Neural progenitor cell (in vitro differentiated cells): Measurements from ENCODE around the gene VRK3. TPM values are rescaled to one million over a fixed set of nuclear protein-coding genes. Genes with fewer than 3 reads are reported as not detected.

Experiments used
- DNase-seq: peaks from one replicate; pipeline ENCODE4 v3.0.0-alpha.2; 2016; ENCODE audit warnings: low spot score
- H2AFZ ChIP-seq: fragments of 200-600 bp; sonication (generic); replicated peaks from 2 replicates; pipeline ENCODE4 v1.6.1; 2016; ENCODE audit warnings: antibody characterized with exemption
- H3F3A ChIP-seq: fragments of 200-600 bp; sonication (generic); 2 replicates; pipeline ENCODE4 v1.6.1; 2016; ENCODE audit warnings: antibody characterized with exemption, low read depth
- H3K27ac ChIP-seq: fragments of 200-600 bp; sonication (generic); 2 replicates; pipeline ENCODE4 v1.5.1; 2016; ENCODE audit warnings: mild to moderate bottlenecking
- H3K27me3 ChIP-seq: fragments of 200-600 bp; sonication (generic); 2 replicates; pipeline ENCODE4 v1.6.1; 2016; ENCODE audit warnings: mild to moderate bottlenecking, moderate library complexity
- H3K36me3 ChIP-seq: fragments of 200-600 bp; sonication (generic); 2 replicates; pipeline ENCODE4 v1.5.1; 2016
- H3K4me1 ChIP-seq: fragments of 200-600 bp; sonication (generic); 2 replicates; pipeline ENCODE4 v1.6.1; 2016; ENCODE audit warnings: mixed run types
- H3K4me2 ChIP-seq: fragments of 200-600 bp; sonication (generic); 2 replicates; pipeline ENCODE4 v1.6.1; 2016
- H3K4me3 ChIP-seq: fragments of 200-600 bp; sonication (generic); 2 replicates; pipeline ENCODE4 v1.5.1; 2016
- H3K79me2 ChIP-seq: fragments of 200-600 bp; sonication (generic); 2 replicates; pipeline ENCODE4 v1.6.1; 2016; ENCODE audit warnings: low read depth
- H3K9ac ChIP-seq: fragments of 200-600 bp; sonication (generic); 2 replicates; pipeline ENCODE4 v1.6.1; 2016
- H3K9me3 ChIP-seq: fragments of 200-600 bp; sonication (generic); 2 replicates; pipeline ENCODE4 v1.5.1; 2016; ENCODE audit warnings: low read depth
- H4K20me1 ChIP-seq: fragments of 200-600 bp; sonication (generic); 2 replicates; pipeline ENCODE4 v1.6.1; 2016; ENCODE audit warnings: low read depth
- H3K27ac Mint-ChIP-seq: 3 replicates; pipeline ENCODE4 v1.8.0; 2021; ENCODE audit warnings: mixed read lengths
- H3K27me3 Mint-ChIP-seq: 2 replicates; pipeline ENCODE4 v1.8.0; 2022; ENCODE audit warnings: low read depth, mild to moderate bottlenecking, inconsistent platforms, moderate library complexity, mixed read lengths; ENCODE audit not compliant: insufficient read depth
- H3K36me3 Mint-ChIP-seq: 3 replicates; pipeline ENCODE4 v1.8.0; 2021; ENCODE audit warnings: mixed read lengths
- H3K4me1 Mint-ChIP-seq: 3 replicates; pipeline ENCODE4 v1.8.0; 2021; ENCODE audit warnings: mixed read lengths
- H3K4me3 Mint-ChIP-seq: 3 replicates; pipeline ENCODE4 v1.8.0; 2021; ENCODE audit warnings: mild to moderate bottlenecking, moderate library complexity, mixed read lengths
- H3K9me3 Mint-ChIP-seq: 3 replicates; pipeline ENCODE4 v1.8.0; 2020; ENCODE audit warnings: mixed read lengths
- EZH2 ChIP-seq: fragments of 200-600 bp; sonication (generic); IDR thresholded peaks from 2 replicates; pipeline ENCODE4 v1.6.1; 2017; ENCODE audit warnings: antibody characterized with exemption, mild to moderate bottlenecking, moderate library complexity
- EZH2phosphoT487 ChIP-seq: fragments of 200-600 bp; sonication (generic); IDR thresholded peaks from 2 replicates; pipeline ENCODE4 v1.6.1; 2017; ENCODE audit warnings: antibody characterized with exemption
- total RNA-seq: library from RNA; depleted of rRNA; stranded (reverse); fragments of >200 nt; gene quantifications from 2 replicates; pipeline ENCODE4 v1.2.3, GENCODE V29; 2015; ENCODE audit warnings: low replicate concordance
- TF ChIP-seq, protein P1 (sequence below): fragments of 200-600 bp; sonication (generic); IDR thresholded peaks from 2 replicates; pipeline ENCODE4 v1.5.1; 2017; ENCODE audit warnings: antibody characterized with exemption, mild to moderate bottlenecking

Gene VRK3
- total RNA-seq, 1 donor from 2014 or later: 21.6 TPM

- no peaks in the 10 kb centered on the region for H3F3A ChIP-seq
Observed at GRCh38 chr19:49952906-49953305, 72.3 kb downstream of the VRK3 start.

DNA sequence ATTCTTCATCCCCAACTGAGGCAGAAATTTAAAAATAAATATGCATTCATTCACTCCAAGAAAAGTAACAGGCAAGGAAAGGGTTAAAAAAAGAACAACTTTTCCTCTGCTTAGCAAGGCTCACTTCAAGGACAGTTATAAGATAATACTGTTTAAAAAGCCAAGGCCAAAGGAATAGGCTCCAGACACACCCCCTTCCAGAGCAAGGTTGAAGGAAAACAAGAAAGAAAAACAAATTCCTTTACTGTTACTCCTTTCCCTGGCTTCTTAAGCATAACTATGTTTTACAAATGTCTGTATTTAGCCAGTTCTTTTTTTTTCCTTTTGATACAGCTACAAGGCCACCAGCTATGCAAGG is 72.7 kb downstream of the VRK3 start:
- Histone ChIP-seq H3K4me2 (no peak overlapping the region), H3K27me3 (no peaks in the 10 kb centered on the region), H3K36me3 (no peaks in the 10 kb centered on the region), H3K9me3 (no peaks in the 10 kb centered on the region), H2AFZ (no peak overlapping the region), H3K9ac (no peak overlapping the region), H3F3A (no peaks in the 10 kb centered on the region), H4K20me1 (no peaks in the 10 kb centered on the region), H3K4me1 (no peaks in the 10 kb centered on the region), H3K4me3 (no peak overlapping the region), H3K79me2 (no peaks in the 10 kb centered on the region), H3K27ac (no peak overlapping the region)
- Mint-ChIP-seq H3K4me3 (no peak overlapping the region), H3K27me3 (peaks cover 3% of the 10 kb centered on the region), H3K4me1 (peaks cover 26% of the 10 kb centered on the region), H3K9me3 (no peaks in the 10 kb centered on the region), H3K27ac (no peak overlapping the region), H3K36me3 (no peaks in the 10 kb centered on the region)
- TF ChIP-seq, protein P1, sequence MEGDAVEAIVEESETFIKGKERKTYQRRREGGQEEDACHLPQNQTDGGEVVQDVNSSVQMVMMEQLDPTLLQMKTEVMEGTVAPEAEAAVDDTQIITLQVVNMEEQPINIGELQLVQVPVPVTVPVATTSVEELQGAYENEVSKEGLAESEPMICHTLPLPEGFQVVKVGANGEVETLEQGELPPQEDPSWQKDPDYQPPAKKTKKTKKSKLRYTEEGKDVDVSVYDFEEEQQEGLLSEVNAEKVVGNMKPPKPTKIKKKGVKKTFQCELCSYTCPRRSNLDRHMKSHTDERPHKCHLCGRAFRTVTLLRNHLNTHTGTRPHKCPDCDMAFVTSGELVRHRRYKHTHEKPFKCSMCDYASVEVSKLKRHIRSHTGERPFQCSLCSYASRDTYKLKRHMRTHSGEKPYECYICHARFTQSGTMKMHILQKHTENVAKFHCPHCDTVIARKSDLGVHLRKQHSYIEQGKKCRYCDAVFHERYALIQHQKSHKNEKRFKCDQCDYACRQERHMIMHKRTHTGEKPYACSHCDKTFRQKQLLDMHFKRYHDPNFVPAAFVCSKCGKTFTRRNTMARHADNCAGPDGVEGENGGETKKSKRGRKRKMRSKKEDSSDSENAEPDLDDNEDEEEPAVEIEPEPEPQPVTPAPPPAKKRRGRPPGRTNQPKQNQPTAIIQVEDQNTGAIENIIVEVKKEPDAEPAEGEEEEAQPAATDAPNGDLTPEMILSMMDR: no peak
- no peak for TF ChIP-seq EZH2phosphoT487
- no peak for TF ChIP-seq EZH2
- no peak for DNase-seq

More at GRCh38 chr19:49952906-49953305, 72.3 kb downstream of the VRK3 start:
- Histone ChIP-seq H3K36me3 (no peaks in the 10 kb centered on the region), H3K9me3 (no peaks in the 10 kb centered on the region), H3K79me2 (no peaks in the 10 kb centered on the region), H3K27ac (no peak overlapping the region), H2AFZ (no peak overlapping the region), H3K9ac (no peak overlapping the region), H3K4me2 (no peak overlapping the region), H3K4me1 (no peaks in the 10 kb centered on the region), H4K20me1 (no peaks in the 10 kb centered on the region), H3K27me3 (no peaks in the 10 kb centered on the region), H3K4me3 (no peak overlapping the region)
- no peak for DNase-seq
- H3K4me1 Mint-ChIP-seq: peaks cover 26% of the 10 kb centered on the region
- no peaks in the 10 kb centered on the region for H3K9me3 Mint-ChIP-seq
- H3K4me3 Mint-ChIP-seq: no peak overlapping the region
- H3K27me3 Mint-ChIP-seq: peaks cover 3% of the 10 kb centered on the region
- TF ChIP-seq EZH2: no peak
- TF ChIP-seq, protein P1: no peak
- no peak for TF ChIP-seq EZH2phosphoT487
- H3K27ac Mint-ChIP-seq: no peak overlapping the region
- H3K36me3 Mint-ChIP-seq: no peaks in the 10 kb centered on the region

GRCh38 chr19:49951806-49952478 is 73.2 kb downstream of the VRK3 start:
- no peaks in the 10 kb centered on the region for H3K36me3 Mint-ChIP-seq
- Histone ChIP-seq H3K4me1 (no peaks in the 10 kb centered on the region), H4K20me1 (no peaks in the 10 kb centered on the region), H3K4me2 (no peak overlapping the region), H3K27me3 (no peaks in the 10 kb centered on the region), H3F3A (no peaks in the 10 kb centered on the region), H3K9ac (no peak overlapping the region), H3K79me2 (no peaks in the 10 kb centered on the region), H3K27ac (no peak overlapping the region), H3K4me3 (no peak overlapping the region), H3K36me3 (no peaks in the 10 kb centered on the region), H3K9me3 (no peaks in the 10 kb centered on the region), H2AFZ (no peak overlapping the region)
- no peaks in the 10 kb centered on the region for H3K9me3 Mint-ChIP-seq
- H3K27me3 Mint-ChIP-seq: peaks cover 3% of the 10 kb centered on the region
- H3K27ac Mint-ChIP-seq: no peak overlapping the region
- no peak overlapping the region for H3K4me3 Mint-ChIP-seq
- no peak for TF ChIP-seq EZH2
- TF ChIP-seq, protein P1: no peak
- no peak for TF ChIP-seq EZH2phosphoT487
- DNase-seq: no peak
- H3K4me1 Mint-ChIP-seq: peaks cover 26% of the 10 kb centered on the region
